ENCODE measurements around the gene IGLL5.
"Not testable (repeated sequence)": the region's sequence is repeated elsewhere in the genome, so short reads cannot be mapped to it uniquely, and the experiment has no call there.

DNA sequence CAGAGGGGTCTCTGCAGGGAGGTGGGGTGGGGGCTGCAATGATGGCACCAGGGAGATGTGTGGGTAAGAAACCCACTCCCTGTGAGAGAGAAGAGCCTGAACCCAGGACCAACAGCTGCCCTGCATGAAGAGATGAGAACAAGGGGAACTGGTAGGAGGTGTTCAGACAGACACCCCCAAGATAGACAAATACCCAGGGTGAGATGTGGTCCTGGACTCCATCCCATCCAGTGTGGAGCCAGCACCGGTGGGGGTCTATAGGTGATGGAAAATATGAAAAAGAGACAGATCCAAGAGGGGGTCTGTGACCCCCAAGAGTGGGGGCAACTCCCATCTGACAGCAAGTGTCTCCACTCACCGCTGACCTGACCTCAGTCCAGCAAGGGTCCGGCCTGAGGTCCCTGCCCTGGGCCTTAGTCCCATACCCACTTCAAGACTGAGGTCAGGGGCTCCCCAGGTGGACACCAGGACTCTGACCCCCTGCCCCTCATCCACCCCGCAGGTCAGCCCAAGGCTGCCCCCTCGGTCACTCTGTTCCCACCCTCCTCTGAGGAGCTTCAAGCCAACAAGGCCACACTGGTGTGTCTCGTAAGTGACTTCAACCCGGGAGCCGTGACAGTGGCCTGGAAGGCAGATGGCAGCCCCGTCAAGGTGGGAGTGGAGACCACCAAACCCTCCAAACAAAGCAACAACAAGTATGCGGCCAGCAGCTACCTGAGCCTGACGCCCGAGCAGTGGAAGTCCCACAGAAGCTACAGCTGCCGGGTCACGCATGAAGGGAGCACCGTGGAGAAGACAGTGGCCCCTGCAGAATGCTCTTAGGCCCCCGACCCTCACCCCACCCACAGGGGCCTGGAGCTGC lies 34.7 kb downstream of the IGLL5 start:
- TF ChIP-seq, protein P1, sequence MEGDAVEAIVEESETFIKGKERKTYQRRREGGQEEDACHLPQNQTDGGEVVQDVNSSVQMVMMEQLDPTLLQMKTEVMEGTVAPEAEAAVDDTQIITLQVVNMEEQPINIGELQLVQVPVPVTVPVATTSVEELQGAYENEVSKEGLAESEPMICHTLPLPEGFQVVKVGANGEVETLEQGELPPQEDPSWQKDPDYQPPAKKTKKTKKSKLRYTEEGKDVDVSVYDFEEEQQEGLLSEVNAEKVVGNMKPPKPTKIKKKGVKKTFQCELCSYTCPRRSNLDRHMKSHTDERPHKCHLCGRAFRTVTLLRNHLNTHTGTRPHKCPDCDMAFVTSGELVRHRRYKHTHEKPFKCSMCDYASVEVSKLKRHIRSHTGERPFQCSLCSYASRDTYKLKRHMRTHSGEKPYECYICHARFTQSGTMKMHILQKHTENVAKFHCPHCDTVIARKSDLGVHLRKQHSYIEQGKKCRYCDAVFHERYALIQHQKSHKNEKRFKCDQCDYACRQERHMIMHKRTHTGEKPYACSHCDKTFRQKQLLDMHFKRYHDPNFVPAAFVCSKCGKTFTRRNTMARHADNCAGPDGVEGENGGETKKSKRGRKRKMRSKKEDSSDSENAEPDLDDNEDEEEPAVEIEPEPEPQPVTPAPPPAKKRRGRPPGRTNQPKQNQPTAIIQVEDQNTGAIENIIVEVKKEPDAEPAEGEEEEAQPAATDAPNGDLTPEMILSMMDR (IDR thresholded peaks at IDR 0.05): not testable (repeated sequence)
- TF ChIP-seq EP300, POLR2A, POLR2AphosphoS5 (IDR thresholded peaks at IDR 0.05): not testable (repeated sequence)

All from stomach (tissue), 4 donors.